GM21447 (cell line): ENCODE measurements around the gene ITK.

Source experiments
- ATAC-seq: cut with Tn5 transposase; IDR thresholded peaks from one replicate; pipeline ENCODE4 v1.9.1; 2021; ENCODE audit not compliant: unreplicated experiment

ITK gene

GRCh38 chr5:157180374-157181264 is at the start of gene ITK:
Gene ITK (plus strand): TSS chr5:157180840. CDS start chr5:157180978, 138 bp downstream.
- no peak for ATAC-seq

- ATAC-seq = no peak
Measured at GRCh38 chr5:157130925-157131324, 49.7 kb upstream of the ITK start.

GRCh38 chr5:157132281-157132612 is 48.4 kb upstream of the ITK start:
- ATAC-seq = no peak

- ATAC-seq = no peak
Measured at GRCh38 chr5:157137691-157138090, 42.9 kb upstream of the ITK start.

GRCh38 chr5:157142317-157143126 is 38.1 kb upstream of the ITK start, which contains the start of gene MED7:
Gene MED7 (minus strand): TSS chr5:157142865. CDS start chr5:157139431, 3,434 bp downstream.
- peak; percentile 99 for ATAC-seq

GRCh38 chr5:157143127-157143971 is 37.3 kb upstream of the ITK start:
- ATAC-seq = peak; percentile 37

GRCh38 chr5:157148734-157149615 is 31.7 kb upstream of the ITK start:
- peak; percentile 65 for ATAC-seq

GRCh38 chr5:157150995-157151394 is 29.6 kb upstream of the ITK start:
- no peak for ATAC-seq

- ATAC-seq = no peak
Measured at GRCh38 chr5:157155297-157155696, 25.3 kb upstream of the ITK start.

- no peak for ATAC-seq
Measured at GRCh38 chr5:157157293-157157891, 23.2 kb upstream of the ITK start.

GRCh38 chr5:157159209-157159751 is 21.4 kb upstream of the ITK start:
- ATAC-seq = no peak

- ATAC-seq = no peak
Measured at GRCh38 chr5:157160001-157160400, 20.6 kb upstream of the ITK start.

GRCh38 chr5:157161996-157162395 is 18.6 kb upstream of the ITK start:
- no peak for ATAC-seq

- ATAC-seq = no peak
Measured at GRCh38 chr5:157162919-157163510, 17.6 kb upstream of the ITK start.

GRCh38 chr5:157164521-157164920 is 16.1 kb upstream of the ITK start:
- no peak for ATAC-seq

GRCh38 chr5:157165261-157165660 is 15.4 kb upstream of the ITK start:
- ATAC-seq = no peak

GRCh38 chr5:157165668-157166067 is 15.0 kb upstream of the ITK start:
- no peak for ATAC-seq

GRCh38 chr5:157166214-157167213 is 14.1 kb upstream of the ITK start, which contains the start of gene GARIN3:
Gene GARIN3 (minus strand): TSS chr5:157166264. CDS start chr5:157166168, 96 bp downstream.
- ATAC-seq = no peak
